SK-N-MC (cell line): ENCODE results near the gene ATXN10.

ENCODE experiments used
- EZH2 ChIP-seq: fragments of 200-600 bp; sonication (generic); IDR thresholded peaks from one replicate; pipeline ENCODE4 v1.6.1; 2017; ENCODE audit warnings: antibody characterized with exemption
- POLR2AphosphoS5 ChIP-seq: IDR thresholded peaks from 2 replicates; pipeline ENCODE4 v1.6.1; 2012; ENCODE audit warnings: mild to moderate bottlenecking, low read depth, low read length, borderline replicate concordance

DNA sequence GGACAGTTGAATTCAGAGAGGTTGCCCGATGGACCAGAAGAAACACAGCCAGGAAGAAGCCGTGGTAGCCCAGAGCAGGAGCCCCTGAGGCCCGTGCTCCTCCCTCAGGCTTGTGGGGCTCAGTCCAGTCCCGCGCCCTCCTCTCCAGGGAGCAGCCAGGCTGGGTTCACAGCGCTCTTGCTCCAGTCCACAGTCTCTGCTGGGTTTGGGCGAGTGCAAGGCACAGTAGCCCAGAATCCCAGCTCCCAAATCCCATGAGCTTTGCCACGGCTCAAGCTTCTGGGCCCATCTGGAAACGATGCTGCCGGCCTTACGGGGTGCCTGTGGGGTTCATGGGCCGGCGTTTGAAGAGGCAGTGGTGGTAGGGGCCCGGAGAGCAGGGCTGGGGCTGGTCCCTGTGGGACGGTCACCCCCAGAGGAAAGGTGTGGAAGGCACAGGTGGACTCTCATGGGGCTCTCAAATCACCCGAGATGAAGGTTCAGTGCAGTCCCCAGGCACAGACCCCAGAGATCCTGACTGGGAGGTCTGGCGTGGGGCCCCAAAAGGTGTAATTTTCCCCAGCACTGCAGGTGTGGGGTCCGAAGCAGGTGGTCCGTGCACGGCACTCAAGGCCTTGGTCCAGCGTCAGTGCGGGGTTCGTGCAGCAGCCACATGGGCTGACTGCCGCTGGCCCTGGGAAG lies 30.6 kb upstream of the ATXN10 start:
- TF ChIP-seq POLR2AphosphoS5 (no peak), EZH2 (no peak)
